ENCODE results near the gene LRGUK. TPM values are rescaled to one million over a fixed set of nuclear protein-coding genes. Genes with fewer than 3 reads are reported as not detected.

LRGUK gene
- polyA plus RNA-seq, 4 donors = 0.03 to 0.22 TPM; not detected in 2

DNA sequence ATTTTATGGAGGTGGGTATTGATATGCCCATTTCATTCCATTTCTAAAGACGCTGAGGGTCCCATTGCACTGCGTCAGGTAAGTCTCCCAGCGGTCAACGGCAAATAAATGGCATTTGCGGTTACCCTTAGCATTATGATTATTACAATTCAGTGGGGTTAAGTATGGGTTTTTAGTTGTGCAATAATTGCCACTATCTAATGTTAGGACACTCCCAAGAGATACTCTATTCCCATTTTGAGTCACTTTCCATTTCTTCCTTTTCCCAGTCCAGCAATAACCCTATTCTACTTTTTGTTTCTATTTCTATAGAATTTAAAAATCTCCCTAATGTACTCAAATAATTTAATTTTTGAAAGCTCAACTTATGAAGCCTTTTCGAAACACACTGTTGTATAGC, 185.6 kb downstream of the LRGUK start:
- 84 to 88% (median 86%) methylated on average over 6 of the region's 6 CpGs for WGBS, 3 donors
- H3K27ac ChIP-seq (ENCODE audit: low read depth in 1 of 3, low read length in 2 of 3) = no peak overlapping the region
- FAIRE-seq = no peak

DNA sequence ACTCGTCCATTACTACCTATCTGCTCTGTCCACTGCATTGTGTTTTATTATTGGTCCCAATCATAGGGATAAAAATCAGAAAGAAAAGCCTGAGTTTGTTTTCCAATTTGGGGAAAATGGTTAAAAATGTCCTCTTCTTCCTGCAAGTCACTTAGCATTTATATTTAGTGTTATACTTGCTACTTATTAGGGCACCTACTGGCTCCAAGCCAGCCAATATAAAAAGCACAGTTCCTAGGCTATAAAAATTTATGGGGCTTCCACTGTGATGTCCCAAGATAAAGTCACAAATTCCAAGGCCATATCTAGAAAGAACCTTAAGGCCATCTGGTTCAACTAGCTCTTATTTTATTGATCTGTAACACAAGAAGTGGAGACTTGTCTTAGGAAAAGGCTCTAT, 186.4 kb downstream of the LRGUK start:
- Histone ChIP-seq H3K36me3 (ENCODE audit: control insufficient read depth in 3 of 3, insufficient read depth in 2 of 3, low read depth in 1 of 3, low read length in 3 of 3) (peaks cover 0 to 3% (median 0%) of the 10 kb centered on the region in 3 donors), H3K27ac (ENCODE audit: low read depth in 1 of 3, low read length in 2 of 3) (no peak overlapping the region), H3K9me3 (ENCODE audit: control insufficient read depth in 2 of 2, insufficient read depth in 1 of 2, low read depth in 1 of 2, low read length in 1 of 2) (peaks cover 0 to 8% of the 10 kb centered on the region in 2 donors), H3K4me1 (ENCODE audit: control insufficient read depth in 3 of 3, insufficient read depth in 2 of 3, low read depth in 1 of 3, low read length in 2 of 3) (peaks cover 2 to 8% (median 7%) of the 10 kb centered on the region in 3 donors), H3K27me3 (ENCODE audit: control insufficient read depth in 3 of 3, insufficient read depth in 3 of 3, low read length in 3 of 3) (no peaks in the 10 kb centered on the region), H3K4me3 (ENCODE audit: low read depth in 1 of 3, low read length in 3 of 3) (no peak overlapping the region)
- WGBS, 3 donors = 24 to 59% (median 26%) methylated on average over 1 of the region's 1 CpG
- FAIRE-seq = no peak
- DNase-seq = peak; percentile 82 to 94

More for the DNA sequence above, 185.6 kb downstream of the LRGUK start:
- DNase-seq = no peak
- Histone ChIP-seq H3K4me1 (ENCODE audit: control insufficient read depth in 3 of 3, insufficient read depth in 2 of 3, low read depth in 1 of 3, low read length in 2 of 3) (peaks cover 2 to 8% (median 7%) of the 10 kb centered on the region in 3 donors), H3K36me3 (ENCODE audit: control insufficient read depth in 3 of 3, insufficient read depth in 2 of 3, low read depth in 1 of 3, low read length in 3 of 3) (peaks cover 0 to 3% (median 0%) of the 10 kb centered on the region in 3 donors), H3K9me3 (ENCODE audit: control insufficient read depth in 2 of 2, insufficient read depth in 1 of 2, low read depth in 1 of 2, low read length in 1 of 2) (peaks cover 0 to 8% of the 10 kb centered on the region in 2 donors), H3K27me3 (ENCODE audit: control insufficient read depth in 3 of 3, insufficient read depth in 3 of 3, low read length in 3 of 3) (no peaks in the 10 kb centered on the region), H3K4me3 (ENCODE audit: low read depth in 1 of 3, low read length in 3 of 3) (no peak overlapping the region)

Other genes with a start within 250 kb of the LRGUK start
- gene SLC35B4, start 189.6 kb downstream of the LRGUK start, polyA plus RNA-seq = 10 to 100 TPM in 1 of 4 donors, 1 to 10 TPM in 3; 2.7 to 11.8 (median 4.1) TPM